NCI-H510A (cell line): Measurements from ENCODE around the gene CENPX.

ENCODE experiments used
- DNase-seq: peaks from one replicate; lab custom pipeline; 2025; lab: John Stamatoyannopoulos, UW

Gene CENPX

DNA sequence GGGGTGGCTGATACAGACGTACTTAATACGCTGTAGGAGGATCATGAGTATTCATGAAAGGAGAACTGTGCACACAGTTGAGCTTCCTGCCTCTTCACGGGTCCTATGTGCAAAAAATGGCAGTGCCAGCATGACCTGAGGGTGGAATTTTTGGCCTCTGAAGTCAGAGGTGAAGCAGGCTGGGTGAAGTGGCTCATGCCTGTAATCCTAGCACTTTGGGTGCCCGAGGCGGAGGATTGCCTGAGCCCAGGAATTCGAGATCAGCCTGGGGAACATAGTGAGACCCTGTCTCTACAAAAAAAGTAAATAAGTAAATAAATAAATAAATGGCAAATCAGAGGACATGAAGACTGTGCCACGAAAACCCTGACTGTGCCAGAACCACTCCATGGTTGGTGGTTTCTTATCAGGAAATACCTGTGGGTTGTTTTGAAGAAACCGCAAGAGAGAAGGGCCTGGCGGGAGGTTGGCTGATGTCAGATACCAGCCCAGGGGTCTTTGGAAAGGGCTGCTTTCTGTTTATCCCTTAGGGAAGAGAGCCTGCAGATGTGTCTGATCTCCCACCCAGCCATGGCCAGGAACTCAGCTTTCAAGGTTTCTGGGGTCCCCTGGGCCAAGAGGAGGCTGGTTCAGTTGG lies 41.9 kb downstream of the CENPX start:
- DNase-seq: no peak

DNA sequence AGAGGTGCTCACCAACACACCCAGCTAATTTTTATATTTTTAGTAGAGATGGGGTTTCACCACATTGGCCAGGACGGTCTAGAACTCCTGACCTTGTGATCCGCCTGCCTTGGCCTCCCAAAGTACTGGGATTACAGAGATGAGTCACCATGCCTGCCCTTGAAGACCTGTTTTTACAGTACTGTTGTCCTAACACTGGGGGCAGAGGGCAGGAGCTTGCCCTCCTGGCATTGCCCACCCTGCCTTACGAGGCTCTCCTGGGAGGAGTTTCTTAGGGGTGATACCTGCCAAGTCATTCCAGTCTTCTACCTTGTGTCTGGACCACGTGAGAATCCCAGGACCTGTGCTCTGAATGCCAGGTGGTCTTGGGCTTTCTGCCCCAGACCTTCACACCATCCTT lies 42.6 kb downstream of the CENPX start:
- DNase-seq: no peak

DNA sequence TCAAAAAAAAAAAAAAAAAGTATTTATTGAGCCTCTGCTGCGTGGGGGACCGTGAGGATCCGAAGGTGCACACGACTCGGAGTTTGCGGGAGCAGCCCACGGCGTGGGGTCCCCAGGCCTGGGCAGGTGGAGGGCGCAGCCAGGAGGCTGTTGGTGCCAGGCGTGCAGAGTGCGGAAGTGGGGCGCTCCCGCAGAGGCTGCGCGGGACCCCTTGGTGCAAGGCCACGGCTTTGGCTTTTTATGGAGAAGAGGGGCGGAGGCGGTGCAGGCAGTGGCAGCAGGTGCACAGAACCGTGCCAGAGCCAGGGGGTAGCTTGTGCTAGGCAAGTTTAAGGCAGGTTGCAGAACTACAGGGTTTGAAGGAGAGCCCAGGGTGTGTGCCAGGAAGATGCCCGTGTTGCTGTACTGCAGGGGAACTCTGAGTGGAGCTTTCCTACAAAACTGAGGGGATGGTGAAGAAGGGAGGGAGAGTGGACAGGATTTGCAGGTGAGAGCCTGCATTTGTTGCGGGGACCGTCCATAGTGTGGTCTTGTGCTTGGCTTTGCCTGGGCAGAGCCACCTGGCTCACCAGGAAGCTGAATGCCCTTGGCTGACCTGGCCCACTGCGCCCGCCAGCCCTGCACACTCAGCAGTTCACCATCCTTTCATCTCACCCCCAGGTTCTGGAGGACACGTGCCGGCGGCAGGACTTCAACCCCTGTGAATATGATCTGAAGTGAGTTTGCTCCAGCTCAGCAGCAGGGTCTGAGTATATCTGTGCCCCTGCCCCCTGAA lies 44.0 kb downstream of the CENPX start:
- no peak for DNase-seq

DNA sequence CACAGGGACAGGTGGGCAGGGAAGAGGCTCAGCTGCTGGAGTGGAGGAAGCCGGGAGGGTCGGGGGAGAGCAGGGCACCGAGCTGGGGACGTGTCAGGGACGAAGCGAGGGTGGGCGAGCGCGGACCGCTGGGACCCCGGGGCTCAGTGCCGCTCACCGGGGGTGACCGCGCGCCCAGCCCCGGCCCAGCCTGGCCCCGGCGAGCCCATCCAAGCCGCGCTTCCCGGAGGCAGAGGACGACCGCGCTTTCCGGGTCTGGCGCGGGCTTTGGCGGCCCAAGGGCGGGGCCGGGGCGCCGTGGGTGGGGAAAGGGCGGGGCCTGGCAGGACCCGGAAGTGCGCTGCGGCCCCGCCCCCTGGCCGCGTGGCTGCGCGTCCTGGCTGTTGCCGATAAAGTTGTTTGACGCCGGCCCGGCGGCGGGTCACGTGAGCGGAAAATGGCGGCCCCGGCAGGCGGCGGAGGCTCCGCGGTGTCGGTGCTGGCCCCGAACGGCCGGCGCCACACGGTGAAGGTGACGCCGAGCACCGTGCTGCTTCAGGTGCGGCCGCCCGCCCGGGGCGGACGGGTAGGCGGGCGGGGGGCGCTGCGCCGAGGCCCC lies 45.4 kb downstream of the CENPX start, which contains the start of gene ASPSCR1:
TSS of gene ASPSCR1 (plus strand) at position 419 of the 598 bp plus-strand sequence. CDS start at position 437, 18 bp downstream.
- peak; percentile 82 for DNase-seq

DNA sequence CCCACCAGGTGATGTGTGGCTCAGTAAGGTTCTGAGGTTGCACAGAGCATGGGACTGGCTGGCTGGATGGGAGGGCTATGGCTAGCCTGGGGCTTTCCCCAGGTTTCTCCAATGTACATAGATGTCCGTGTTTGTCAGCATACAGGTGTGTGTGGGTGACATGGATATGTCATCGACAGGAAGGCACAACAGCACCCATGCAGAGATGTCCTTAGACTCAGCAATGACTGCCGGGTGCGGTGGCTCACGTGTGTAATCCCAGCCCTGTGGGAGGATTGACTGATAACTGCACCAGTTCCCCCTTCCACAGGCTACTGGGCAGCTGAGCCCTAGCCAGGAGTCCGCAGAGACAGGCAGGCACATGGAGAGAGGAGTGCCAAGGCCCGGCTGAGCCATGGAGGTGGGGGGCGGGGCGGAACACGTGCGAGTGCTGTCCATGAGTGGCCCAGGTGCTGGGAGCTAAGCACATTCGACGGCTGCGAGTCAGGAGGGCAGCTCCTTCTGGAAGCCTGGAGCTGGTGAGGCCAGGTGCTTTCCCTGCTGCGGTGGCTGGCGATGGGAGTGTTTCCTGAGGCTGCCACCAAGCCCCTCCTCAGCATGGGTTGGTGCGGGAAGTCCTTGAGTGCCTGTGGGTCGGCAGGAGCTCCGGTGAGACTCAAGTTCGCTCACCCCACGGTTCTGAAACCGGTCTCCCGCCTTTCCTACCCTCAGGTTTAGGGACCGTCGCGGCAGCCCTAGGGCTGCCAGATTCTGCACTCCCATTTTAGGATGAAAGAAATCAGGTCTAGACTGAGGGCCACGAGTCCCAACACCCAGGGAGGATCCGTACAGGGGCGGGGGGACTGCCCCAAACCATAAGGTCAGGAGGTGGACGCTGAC lies 46.1 kb downstream of the CENPX start:
- peak; percentile 89 for DNase-seq

DNA sequence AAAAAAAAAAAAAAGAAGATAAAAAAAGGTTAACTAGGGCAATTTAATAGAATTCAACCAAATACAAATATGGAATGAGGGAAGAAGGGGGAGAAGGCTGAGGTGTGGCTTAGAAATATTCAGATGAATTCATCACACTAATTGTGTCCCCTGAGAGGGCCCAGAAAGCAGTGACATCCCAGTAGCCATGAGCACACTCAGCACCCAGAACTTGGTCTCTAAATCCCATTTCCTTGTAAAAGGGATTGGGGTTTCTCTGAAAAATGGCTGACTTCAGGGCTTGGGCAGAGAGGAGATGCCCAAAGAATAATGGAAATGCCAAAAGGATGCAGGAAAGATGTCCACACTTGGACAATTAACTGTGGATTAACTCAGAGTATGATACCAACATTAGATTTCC lies 49.2 kb downstream of the CENPX start:
- DNase-seq: no peak

DNA sequence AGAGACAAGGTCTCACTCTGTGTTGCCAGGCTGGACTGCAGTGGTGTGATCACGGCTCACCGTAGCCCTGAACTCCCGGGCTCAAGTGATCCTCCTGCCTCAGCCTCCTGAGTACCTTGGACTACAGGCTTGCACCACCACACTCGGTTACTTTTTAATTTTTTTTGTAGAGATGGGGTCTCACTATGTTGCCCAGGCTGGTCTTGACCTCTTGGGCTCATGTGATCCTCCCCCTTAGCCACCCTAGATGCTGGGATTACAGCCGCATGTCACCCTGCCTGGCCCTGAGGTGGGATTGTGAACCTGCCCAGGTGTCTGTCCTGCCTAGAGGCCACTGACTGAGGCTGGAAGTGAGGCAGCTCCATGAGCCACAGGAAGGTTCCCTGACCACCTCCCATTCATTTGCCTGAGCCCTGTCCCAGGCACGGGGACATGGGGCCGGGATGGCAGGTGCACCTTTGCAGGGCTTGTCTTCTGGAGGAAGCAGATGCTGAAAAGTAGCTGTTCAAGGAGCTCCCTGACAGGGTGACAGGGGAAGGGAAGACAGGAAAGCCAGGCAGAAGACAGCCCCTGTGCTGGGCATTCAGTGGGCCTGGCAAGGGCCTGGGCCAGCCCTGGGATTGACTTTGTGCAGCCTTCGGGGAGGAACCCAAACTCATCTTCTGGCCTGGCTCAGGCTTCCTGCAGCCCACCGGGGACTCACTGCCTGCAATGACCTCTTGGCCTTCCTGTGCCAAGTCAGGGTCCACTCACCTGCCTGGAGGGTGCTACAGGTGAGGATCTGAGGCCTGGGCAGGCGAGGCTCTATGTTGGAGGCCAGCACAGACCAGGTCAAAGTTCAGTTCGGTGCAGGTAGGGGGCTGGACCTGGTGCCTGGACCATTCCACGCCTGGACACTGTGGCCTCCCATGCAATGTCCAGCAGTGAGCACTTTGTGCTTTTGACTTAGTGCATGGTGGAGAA lies 53.5 kb downstream of the CENPX start:
- DNase-seq: no peak
